HL-60 (cell line): ENCODE data around the gene MRPS18C.

Source experiments
- DNase-seq, 2 experiments: peaks; one replicate each; pipeline ENCODE4 v3.0.0-alpha.2; 2010 to 2020; ENCODE audit warnings: low read depth in 1 of 2, low spot score in 1 of 2
- H3K27ac ChIP-seq: fragments of 250-450 bp; sonication (Bioruptor Pico); replicated peaks from 2 replicates; pipeline ENCODE4 v1.5.1; 2020; ENCODE audit warnings: mild to moderate bottlenecking, moderate library complexity
- H3K27me3 ChIP-seq: fragments of 250-450 bp; sonication (Bioruptor Pico); 2 replicates; pipeline ENCODE4 v1.5.1; 2021; ENCODE audit warnings: mild to moderate bottlenecking, moderate library complexity; ENCODE audit not compliant: insufficient read depth, poor library complexity, severe bottlenecking
- H3K4me3 ChIP-seq: replicated peaks from 2 replicates; pipeline ENCODE4 v1.5.1; 2011; ENCODE audit warnings: mild to moderate bottlenecking, control low read depth, low read length; ENCODE audit not compliant: insufficient read depth
- CTCF ChIP-seq: IDR thresholded peaks from one replicate; pipeline ENCODE4 v1.5.1; 2011; ENCODE audit warnings: low read length, control low read depth, inconsistent platforms; ENCODE audit not compliant: insufficient read depth
- GABPA ChIP-seq: IDR thresholded peaks from 2 replicates; pipeline ENCODE4 v1.6.1; 2012; ENCODE audit warnings: low read depth
- POLR2AphosphoS5 ChIP-seq: IDR thresholded peaks from 2 replicates; pipeline ENCODE4 v1.6.1; 2012; ENCODE audit warnings: low read depth
- REST ChIP-seq: IDR thresholded peaks from 2 replicates; pipeline ENCODE4 v1.6.1; 2012; ENCODE audit warnings: low read depth; ENCODE audit not compliant: insufficient replicate concordance
- SPI1 ChIP-seq: IDR thresholded peaks from 2 replicates; pipeline ENCODE4 v1.6.1; 2012; ENCODE audit warnings: low read depth, mild to moderate bottlenecking, borderline replicate concordance

MRPS18C gene

GRCh38 chr4:83438719-83439118 is 17.1 kb upstream of the MRPS18C start:
- H3K27me3 ChIP-seq = no peaks in the 10 kb centered on the region
- no peak overlapping the region for H3K4me3 ChIP-seq
- H3K27ac ChIP-seq = no peak overlapping the region
- no peak for DNase-seq
- TF ChIP-seq POLR2AphosphoS5 = no peak
- TF ChIP-seq REST = no peak
- no peak for TF ChIP-seq SPI1

GRCh38 chr4:83440148-83440814 is 15.6 kb upstream of the MRPS18C start:
- no peak overlapping the region for H3K27ac ChIP-seq
- TF ChIP-seq REST (no peak), GABPA (no peak), SPI1 (no peak), CTCF (no peak), POLR2AphosphoS5 (no peak)

DNA sequence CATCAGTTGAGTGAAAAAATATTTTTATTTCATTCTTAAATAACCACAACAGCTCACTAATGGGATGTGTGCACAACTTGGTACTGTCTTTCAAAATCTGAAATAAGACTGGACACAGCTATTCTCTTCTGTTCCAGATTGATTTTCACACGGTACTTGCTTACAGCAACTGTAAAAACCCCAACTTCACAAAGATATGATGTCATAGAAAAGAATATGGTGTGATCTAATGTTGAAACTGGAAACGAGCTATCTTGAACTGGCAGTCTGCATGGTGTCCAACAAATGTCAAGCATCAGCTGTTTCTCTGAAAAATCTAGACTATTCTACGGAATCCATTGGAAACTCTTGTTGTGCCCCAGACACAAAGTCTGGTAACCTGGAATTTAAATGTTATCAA is 15.0 kb upstream of the MRPS18C start:
- TF ChIP-seq CTCF (no peak), SPI1 (no peak), GABPA (no peak), REST (no peak), POLR2AphosphoS5 (no peak)
- no peak overlapping the region for H3K27ac ChIP-seq
- DNase-seq = no peak
- no peak overlapping the region for H3K4me3 ChIP-seq
- no peaks in the 10 kb centered on the region for H3K27me3 ChIP-seq

More at GRCh38 chr4:83440148-83440814, 15.6 kb upstream of the MRPS18C start:
- H3K4me3 ChIP-seq = no peak overlapping the region
- H3K27me3 ChIP-seq = no peaks in the 10 kb centered on the region
- no peak for DNase-seq
